Adipose tissue (tissue), 3 donors: ENCODE data around the gene TJP1. TPM values are rescaled to one million over a fixed set of nuclear protein-coding genes. Genes with fewer than 3 reads are reported as not detected.

Experiments used
- H3K27ac ChIP-seq: one replicate; pipeline ENCODE4 v1.5.1; 2013; ENCODE audit warnings: low read depth, low read length
- WGBS, 3 donors: extraction: QIAGEN DNeasy Blood & Tissue Kit; methylation state at CpG; one replicate each; pipeline ENCODE4 v1.1.7; 2013; 5-methylcytosine and 5-hydroxymethylcytosine counted together
- polyA plus RNA-seq, 3 donors: library from polyadenylated mRNA; stranded (reverse); fragments of 200-250 nt; gene quantifications; one replicate each; pipeline ENCODE4 v1.2.3, GENCODE V29; 2013
- donor health status: healthy with polysubstance abuse.
- donor health status: Bipolar disorder and iron deficiency.
- donor health status: healthy.

The TJP1 gene
- polyA plus RNA-seq, 3 donors: 15.3 to 23.4 (median 22.7) TPM

- 55 to 91% (median 86%) methylated on average over 7 of the region's 7 CpGs for WGBS, 3 donors
- H3K27ac ChIP-seq: no peak overlapping the region
Measured at GRCh38 chr15:29695489-29696167, 126.6 kb downstream of the TJP1 start.

DNA sequence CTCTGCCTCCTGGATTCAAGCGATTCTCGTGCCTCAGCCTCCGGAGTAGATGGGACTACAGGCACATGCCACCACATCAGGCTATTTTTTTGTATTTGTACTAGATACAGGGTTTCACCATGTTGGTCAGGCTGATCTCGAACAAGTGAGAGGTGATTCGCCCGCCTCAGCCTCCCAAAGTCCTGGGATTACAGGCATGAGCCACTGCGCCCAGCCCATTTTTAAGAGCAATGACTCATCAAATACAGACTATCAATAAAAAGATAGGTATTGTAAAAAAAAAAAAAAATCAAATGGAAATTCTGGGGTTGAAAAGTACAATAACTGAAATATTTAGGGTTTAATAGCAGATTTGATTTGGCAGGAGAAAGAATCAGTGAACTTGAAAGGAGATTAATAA lies 129.0 kb downstream of the TJP1 start:
- no peak overlapping the region for H3K27ac ChIP-seq
- WGBS, 3 donors: 91 to 98% (median 98%) methylated on average over 7 of the region's 7 CpGs

GRCh38 chr15:29692527-29692926 lies 129.7 kb downstream of the TJP1 start:
- H3K27ac ChIP-seq: no peak overlapping the region
- 46 to 70% (median 50%) methylated on average over 2 of the region's 2 CpGs for WGBS, 3 donors

DNA sequence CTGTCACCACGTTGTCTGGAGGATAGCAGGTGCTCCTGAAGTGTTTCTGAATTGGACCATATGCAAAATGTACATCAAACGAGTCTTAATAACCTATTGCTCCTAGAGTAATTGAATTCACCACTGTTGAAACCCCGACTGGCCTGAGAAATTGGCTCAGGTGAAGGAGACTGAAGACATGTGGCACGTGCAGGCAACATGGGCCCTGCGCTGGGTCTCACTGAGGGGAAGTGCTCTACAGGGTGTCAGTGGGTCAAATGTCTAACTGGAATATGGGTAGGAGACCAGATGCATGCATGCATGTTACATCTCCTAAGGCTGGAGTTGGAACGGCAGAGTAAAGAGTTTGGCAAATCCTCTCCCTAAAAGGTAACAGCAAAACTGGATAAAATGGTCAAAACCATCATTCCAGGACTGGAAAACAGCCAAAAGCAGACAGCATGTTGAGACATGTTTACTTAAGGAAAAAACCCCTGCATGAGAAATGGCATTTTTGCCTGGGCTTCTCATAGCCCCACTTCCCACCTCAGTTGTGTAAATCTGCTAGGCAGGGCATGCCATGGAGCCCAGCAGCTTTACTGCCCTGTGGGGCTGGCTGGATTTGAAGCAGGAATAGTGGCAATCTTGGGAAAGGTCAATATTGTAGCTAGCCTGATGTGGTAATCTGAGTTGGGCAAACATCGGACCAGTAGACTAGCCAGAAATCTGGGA lies 131.3 kb downstream of the TJP1 start:
- 67 to 74% (median 70%) methylated on average over 7 of the region's 7 CpGs for WGBS, 3 donors
- H3K27ac ChIP-seq: no peak overlapping the region

GRCh38 chr15:29689287-29689986 lies 132.8 kb downstream of the TJP1 start:
- H3K27ac ChIP-seq: no peak overlapping the region
- 91 to 99% (median 96%) methylated on average over 6 of the region's 6 CpGs for WGBS, 3 donors

DNA sequence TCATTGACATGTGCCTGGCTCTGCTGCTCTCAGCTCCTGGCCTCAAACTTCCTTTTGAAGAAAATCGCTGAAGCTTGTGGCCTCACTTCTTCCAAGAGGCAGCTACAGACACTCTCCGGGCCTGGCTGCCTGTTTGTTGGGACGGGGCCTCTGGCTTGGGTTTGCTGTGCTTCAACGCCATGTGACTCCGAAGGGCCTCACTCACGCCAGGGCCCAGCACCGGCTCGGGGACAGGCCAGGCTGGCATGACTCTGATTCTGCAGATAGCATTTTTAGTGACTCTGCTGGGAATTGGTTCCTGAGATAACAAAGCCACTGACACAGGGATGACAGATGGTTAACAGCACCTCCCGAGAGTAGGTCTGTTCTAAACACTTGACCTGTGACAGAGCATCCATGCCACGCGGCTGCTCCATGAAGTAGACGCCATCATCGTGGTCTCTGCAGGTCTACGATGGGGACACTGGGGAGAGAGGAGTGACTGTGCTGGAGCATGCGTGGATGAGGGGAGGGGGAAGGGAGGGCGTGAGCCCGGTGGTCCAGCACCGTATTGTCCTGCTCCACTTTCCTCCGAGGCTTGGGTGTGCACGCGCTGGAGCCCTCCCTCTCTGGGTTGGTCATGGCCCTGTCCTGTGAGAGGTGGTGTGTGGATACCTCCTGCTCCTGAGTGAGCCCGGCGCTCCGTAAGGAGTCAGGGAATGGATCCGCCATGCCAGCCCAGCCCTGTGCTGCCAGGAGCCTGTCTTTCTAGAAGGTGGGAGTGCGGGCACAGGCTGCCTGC lies 133.6 kb downstream of the TJP1 start:
- 81 to 89% (median 82%) methylated on average over 23 to 26 of the region's 26 CpGs for WGBS, 3 donors

GRCh38 chr15:29687939-29688505 lies 134.2 kb downstream of the TJP1 start:
- no peak overlapping the region for H3K27ac ChIP-seq
- WGBS, 3 donors: 77 to 88% (median 79%) methylated on average over 21 to 24 of the region's 24 CpGs

More for the DNA sequence above, 133.6 kb downstream of the TJP1 start:
- no peak overlapping the region for H3K27ac ChIP-seq

DNA sequence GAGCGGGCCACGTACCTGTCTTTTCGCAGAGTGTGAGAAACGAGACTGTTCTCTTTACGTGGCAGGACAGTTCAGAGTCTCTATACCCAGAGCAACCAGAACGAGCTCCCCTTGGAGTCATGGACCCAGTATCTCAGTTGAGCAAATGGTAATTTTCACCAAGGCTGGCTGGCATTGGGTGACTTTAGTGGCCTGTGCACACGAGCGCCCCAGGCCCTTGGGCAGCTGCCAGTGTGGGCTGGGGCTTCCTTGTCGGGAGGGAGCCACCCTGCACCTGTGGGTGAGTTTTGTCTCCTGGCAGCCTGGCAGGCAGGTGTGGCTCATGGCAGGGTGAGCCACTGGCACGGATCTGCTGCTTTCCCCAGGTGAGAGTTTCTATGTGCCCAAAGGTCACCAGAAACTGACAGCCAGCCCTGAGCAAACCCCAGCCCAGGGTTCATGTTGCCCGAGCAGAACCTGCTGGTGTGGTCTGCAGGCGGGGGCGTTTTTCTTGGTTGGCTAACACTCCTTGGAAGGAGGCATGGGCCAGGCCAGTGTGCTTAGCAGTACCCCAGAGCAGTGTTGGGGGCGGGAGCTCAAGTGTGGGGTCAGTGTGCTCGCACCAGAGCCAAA lies 135.0 kb downstream of the TJP1 start:
- 33 to 84% (median 81%) methylated on average over 15 of the region's 15 CpGs for WGBS, 3 donors
- no peak overlapping the region for H3K27ac ChIP-seq

- no peak overlapping the region for H3K27ac ChIP-seq
- 44 to 85% (median 81%) methylated on average over 8 of the region's 8 CpGs for WGBS, 3 donors
Measured at GRCh38 chr15:29686445-29687203, 135.6 kb downstream of the TJP1 start.

DNA sequence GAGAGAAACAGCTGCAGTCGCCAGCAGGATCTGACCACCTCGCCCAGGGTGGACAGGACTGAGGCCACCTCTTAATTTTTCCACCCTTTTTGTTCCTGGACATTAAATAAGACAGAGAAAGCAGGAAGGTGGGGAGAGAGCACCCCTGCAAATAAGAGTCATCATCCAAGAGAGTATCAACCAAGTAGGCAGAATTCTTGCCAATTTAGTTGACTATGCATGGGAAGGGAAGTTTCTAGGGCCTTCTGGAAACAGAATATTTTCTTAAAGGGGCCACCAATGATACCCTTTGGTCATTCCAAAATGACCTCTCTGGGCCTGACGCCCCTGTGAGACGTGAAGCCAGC lies 136.2 kb downstream of the TJP1 start:
- 81 to 91% (median 87%) methylated on average over 4 of the region's 4 CpGs for WGBS, 3 donors

DNA sequence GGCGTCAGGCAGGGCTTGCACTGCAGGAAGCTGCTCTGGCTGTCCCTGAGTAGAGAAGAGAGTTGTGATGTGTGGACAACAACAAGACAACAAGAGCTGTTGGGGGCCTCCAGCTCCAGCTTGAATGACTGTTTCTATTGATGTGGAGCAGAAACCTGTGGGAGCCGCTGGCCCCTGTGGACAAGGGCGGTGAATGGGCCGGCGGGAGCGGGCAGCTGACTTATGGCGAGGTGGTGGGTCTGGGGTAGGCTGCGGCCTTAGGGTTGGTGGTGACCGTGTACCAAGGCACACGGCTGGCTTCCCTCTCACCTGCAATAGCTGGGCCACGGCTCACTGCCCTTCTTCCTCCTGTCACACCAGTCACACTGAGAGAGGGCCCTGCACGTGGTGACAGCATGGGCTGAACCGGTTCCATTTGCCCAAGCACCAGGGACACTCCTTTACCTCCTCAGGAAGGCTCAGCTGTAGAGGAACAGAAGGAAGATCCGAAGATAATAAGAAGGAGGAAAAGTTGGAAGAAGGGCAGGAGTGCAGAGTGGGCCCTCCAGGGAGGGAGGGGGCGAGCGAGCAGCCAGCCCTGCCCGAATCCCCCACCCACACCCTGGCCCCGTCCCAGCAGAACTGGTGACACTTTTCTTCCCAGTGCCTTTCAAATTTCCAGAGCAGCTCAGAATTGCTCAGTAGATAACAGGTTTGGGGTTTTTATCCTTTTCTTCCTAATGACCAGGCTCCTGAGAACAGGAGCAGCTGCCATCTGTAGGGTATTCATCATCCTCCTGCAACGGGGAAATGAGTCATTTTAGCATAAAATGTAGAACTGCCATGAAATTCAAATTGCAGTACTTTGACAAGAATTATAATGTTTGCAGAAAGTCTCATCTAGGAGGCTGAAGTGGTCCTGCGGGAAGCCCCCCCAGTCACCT lies 136.9 kb downstream of the TJP1 start:
- H3K27ac ChIP-seq: no peak overlapping the region
- 75 to 82% (median 77%) methylated on average over 20 of the region's 20 CpGs for WGBS, 3 donors

More for the DNA sequence above, 136.2 kb downstream of the TJP1 start:
- no peak overlapping the region for H3K27ac ChIP-seq

DNA sequence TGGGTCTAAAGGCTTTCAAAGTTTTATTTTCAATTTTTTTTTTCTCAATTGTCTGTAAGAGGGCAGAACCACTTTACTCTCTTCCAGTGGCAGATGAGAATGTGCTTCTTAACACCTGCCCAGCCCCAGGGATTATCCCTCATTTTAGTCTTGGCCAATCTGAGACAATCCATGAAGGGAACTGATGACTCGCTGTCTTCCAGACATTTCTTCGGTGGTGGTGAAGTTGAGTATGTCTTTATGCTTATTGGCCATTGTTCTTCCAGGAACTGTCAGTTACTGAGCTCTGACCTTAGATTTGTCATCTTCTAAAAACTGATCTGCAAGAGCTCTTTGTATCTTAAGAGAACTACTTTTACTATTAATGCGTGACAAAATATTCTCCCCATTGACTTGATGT lies 139.5 kb downstream of the TJP1 start:
- WGBS, 3 donors: 88 to 96% (median 89%) methylated on average over 3 of the region's 3 CpGs
- no peak overlapping the region for H3K27ac ChIP-seq

DNA sequence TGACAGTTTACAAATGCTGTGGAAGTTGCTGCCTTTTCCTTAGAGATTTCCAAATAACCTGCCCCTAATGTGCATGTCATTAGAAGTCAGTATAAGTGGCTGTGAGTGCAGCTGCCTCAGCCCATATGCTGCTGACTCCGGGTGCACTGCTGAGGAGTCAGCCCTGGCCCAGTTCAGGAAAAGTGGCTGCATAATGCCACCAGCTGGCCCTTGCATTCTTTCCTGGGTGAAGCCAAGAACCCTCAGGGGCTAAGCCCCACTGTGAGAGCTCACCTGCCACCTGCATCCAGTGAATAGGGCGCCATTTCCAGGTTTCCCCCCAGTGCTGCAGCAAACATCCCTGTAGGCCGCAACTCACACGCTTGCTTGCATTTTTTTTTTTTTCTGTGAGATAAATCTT lies 139.9 kb downstream of the TJP1 start:
- no peak overlapping the region for H3K27ac ChIP-seq
- 93 to 95% (median 94%) methylated on average over 4 of the region's 4 CpGs for WGBS, 3 donors

GRCh38 chr15:29681946-29682345 lies 140.3 kb downstream of the TJP1 start:
- no peak overlapping the region for H3K27ac ChIP-seq
- 77 to 91% (median 81%) methylated on average over 9 of the region's 9 CpGs for WGBS, 3 donors

DNA sequence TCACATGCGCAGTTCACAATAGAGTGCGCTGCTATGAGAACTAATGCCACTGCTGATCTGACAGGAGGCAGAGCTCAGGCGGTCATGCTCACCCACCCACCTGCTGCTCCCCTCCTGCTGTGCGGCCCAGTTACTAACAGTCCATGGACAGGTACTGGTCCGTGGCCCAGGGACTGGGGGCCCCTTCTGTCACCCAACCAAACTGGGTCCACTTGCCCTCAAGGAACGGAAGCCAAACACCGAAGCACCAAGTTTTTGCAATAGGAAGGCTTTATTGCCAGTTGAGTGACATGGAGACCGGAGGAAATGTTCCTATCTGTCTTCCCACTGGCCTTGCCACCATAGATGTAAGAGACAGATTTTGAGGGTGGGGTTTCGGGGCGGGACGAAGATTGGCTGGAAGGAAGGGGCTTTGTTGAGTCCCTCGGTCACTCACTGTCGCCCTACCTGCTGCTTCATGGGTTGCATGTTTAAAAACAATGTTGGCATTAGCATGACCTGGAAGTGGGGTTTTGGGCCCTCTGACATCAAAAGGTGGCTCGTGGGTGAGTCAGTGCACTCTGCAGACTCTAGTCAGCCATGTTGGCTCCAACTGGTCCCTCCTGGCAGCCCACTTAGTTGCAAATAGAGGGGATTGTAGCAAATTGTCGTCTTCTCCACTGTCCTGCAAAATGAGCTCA lies 141.0 kb downstream of the TJP1 start:
- no peak overlapping the region for H3K27ac ChIP-seq
- WGBS, 3 donors: 92 to 97% (median 93%) methylated on average over 15 of the region's 15 CpGs
